Fibroblast of peridontal ligament (primary cell): Measurements from ENCODE around the gene ANKRD2.
A peak's percentile ranks its signal among the peaks of the same experiment; 100 is the strongest.

Experiments used
- DNase-seq: peaks from one replicate; pipeline ENCODE4 v3.0.0-alpha.2; 2010; ENCODE audit errors: extremely low read depth

Gene ANKRD2

DNA sequence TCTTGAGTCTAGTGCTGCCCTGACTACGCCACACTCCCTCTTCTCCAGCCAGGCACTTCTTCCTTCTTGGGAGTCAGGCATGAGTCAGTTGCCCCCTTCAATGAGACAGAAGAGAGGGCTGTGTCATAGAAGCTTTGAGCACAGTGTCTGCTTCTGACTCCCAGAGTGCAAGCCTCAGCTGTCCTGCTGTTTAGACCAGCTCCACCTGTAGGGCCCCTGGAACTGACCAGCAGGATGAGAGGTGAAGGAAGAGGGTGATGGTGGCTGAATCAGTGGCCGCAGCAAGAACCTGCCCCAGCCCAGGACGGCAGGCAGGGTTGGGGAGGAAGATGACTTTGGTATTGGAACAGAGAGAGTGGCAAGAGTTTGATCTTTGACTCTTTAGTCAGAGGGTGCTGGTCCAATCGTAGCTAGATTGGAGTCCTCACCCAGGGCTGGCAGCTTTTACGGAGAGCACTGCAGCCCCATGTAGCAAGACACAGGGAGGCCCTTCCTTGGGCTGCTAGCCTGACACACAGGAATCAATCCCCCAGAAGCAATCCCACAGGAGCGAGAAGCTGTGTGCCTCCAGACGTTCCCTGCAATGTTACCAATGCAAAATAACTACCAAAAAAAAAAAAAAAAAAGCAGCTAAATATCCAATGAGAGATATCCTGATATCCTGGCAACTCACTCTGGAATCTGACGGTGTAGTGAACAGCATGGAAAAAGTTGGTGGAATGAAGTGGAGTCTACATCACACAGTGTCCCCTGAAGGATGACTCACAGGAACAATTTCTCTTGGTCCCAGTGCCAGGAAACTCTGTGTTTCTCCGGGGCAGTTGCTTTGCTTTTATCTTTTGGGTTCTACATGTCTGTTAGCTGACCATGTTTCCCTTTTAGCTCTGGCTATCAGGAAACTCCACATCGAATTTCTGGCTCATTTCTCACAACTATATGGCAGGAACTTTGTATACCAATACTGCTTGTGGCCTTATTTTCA lies 23.8 kb downstream of the ANKRD2 start:
- peak; percentile 76 for DNase-seq

DNA sequence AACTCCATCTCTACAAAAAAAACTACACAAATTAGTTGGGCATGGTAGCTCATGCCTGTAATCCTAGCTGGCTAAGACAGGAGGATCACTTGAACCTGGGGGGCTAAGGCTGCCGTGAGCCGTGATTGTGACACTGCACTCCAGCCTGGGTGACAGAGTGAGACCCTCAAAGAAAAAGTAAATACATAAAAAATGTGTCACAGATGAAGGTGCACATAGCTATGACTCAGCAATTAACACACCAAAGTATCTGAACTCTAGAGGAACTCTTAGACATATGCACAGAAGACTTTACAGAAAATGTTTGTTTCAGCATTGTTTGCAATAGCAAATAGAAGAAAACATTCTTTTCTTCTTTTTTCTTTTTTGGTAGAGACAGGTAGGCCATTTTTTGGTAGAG lies 25.2 kb downstream of the ANKRD2 start:
- no peak for DNase-seq

DNA sequence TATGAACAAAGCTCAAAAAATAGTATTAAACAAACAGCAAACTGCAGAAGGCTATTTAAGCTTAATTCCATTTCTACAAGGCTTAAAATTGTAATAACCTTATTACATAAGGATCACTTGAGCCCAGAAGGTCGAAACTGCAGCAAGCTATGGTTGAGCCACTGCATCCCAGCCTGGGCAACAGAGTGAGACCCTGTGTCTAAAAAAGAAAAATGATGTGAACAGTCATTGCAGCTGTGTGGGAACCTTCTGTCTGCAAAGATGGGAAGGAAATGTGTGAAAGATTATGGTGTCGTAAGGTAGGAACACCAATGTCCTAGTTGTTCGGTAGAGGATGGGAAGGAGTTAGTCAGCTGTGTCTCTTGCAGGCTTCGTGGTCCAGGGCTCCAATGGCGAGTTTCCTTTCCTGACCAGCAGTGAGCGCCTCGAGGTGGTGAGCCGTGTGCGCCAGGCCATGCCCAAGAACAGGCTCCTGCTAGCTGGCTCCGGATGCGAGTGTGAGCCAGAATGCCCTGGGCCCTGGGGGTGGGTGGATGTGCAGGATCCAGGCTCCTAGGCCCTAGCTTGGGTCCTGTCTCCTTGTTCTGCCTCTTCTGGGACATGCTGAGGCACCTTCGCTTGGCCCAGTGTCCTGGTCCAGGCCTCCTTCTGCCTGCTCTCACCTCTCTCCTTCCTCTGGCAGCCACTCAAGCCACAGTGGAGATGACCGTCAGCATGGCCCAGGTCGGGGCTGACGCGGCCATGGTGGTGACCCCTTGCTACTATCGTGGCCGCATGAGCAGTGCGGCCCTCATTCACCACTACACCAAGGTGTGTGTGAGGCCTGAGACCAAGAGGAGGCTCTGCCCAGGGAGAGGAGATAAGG lies 26.1 kb downstream of the ANKRD2 start:
- DNase-seq, result no peak

DNA sequence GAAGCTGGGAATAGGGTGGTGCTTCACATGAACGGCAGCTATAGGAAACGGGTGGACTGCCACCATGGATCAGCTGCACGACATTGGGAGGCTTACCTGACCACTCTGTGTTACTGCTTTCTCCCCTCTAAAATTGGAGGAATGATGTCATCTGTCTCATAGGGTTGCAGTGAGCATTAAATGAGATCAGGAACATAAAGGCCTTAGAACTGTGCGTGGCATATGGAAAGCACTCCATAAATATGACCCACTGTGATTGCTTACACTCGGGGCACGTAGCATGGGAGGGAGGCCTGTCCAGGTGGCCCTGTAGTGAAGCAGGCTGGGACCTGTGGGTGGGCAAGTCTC lies 26.7 kb downstream of the ANKRD2 start:
- no peak for DNase-seq

DNA sequence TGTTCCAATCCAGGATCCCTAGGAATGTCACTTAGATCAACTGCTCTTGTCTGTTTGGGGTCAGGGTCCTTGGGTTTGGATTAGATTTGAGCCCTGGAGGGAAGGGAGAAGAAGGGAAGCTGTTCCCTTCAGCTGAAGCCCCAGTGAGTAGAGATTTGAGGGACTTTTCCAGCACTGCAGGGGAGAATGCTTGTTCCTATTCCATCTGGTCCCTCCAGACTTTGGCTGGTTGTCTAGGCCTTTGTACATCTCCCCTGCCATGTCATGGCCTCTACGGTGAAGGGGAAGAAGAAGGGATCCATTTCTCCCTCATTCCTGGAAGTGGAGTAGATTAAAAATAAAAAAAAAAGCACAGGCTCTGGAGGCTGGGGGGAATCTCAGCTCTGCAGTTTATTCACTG lies 28.0 kb downstream of the ANKRD2 start:
- DNase-seq, result no peak

DNA sequence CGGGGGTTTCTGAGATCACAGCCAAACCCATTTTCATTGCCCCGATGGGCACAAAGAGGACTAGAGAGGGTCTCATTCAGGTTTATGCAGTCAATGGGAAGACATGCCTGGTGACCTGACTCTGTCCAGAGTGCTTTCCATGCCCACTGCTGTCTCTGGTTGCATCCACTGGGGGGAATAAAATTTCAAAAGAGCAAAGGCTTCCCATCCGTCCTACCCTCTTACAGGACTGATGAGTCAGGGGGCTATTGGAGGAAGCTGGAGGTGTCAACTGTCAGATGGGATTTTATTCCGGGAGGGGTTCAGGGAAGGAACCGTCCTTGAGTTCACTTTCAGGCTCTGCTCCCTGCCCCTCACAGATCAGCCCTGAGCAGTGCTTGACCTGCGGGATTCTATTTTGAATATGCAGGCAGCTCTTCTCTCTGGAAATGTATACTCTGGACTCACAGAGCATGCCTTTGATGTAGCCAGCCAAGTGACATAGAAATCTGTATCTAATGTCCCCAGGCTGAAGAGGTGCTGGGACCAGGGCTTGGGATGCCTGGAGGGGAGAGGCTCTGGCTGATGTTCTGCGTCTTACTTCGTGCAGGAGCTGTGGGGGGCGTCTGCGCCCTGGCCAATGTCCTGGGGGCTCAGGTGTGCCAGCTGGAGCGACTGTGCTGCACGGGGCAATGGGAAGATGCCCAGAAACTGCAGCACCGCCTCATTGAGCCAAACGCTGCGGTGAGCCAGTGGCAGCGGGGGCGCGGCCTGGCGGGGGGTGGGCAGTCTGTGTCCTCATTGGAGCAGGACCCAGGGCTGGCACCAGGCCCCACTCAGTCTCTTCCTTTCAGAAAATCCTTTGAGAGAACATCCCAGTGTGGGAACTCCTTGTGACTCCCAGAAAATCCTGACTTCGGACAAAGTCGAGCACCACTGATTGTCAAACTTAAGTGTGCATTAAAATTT lies 29.0 kb downstream of the ANKRD2 start:
- DNase-seq, result no peak

DNA sequence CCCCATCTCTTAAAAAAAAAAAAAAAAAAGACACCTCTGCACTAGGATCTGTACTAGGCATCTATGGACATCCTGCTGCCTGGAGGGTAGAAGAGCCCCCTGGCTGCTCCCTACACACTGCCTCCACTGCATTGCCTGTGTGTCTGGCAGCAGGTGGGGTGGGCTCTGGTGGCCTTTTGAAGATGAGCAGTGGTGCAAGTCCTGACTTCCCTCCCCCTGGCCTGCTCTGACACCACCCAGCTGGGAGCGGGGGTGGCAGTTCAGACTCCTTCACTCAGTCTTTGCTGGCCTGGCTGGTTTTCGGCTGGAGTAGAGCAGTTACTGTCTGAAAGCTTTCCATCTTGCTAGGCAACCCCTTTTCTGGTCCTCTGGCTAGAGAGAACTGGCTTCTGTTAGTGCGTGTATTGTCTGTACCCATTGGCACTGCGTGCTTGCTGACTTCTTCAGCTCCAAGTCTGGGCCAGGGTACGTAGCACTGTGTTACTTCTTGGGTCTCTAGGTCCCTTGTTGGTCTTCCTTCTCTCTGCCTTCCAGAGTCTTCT lies 34.6 kb downstream of the ANKRD2 start:
- no peak for DNase-seq

DNA sequence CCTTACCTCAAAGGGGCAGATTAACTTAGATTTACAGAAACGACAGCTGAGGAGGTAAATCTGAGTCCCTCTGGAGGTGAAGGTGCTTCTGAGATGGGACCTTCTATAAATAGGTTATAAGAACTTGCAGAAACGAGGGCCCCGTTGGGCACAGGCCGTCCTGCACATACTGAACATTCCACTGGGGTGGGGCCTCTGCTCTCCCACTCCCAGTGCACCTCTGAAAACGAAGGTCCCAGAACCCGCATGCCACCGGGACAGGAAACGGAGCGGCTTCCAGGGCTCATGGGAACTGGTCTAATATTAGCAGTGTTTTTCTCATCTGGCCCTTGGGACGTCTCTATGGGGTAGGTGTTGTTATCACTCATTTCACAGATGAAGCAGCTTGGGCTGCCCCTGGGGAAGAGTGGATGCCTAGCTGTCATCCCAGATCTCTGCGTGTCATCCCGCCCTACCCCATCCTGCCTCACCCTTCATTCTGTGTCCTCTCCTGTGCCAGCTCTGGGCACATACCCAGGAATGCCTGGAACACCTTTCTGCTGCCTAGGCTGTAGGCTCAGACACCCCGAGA lies 36.5 kb downstream of the ANKRD2 start:
- DNase-seq, result no peak

DNA sequence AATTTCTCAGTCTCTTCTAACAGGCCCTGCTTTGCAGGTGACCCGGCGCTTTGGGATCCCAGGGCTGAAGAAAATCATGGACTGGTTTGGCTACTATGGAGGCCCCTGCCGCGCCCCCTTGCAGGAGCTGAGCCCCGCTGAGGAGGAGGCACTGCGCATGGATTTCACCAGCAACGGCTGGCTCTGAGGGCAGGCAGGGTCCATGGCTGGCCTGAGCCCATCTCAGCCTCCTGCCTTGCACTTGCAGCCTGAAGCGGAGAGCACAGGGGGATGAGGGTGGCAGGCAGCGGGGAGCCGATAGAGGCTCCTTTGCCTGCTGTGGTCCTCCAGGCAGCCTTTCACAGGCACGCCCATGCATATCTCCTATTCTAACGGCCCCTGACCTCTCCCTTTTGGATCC lies 38.9 kb downstream of the ANKRD2 start:
- DNase-seq, result no peak

DNA sequence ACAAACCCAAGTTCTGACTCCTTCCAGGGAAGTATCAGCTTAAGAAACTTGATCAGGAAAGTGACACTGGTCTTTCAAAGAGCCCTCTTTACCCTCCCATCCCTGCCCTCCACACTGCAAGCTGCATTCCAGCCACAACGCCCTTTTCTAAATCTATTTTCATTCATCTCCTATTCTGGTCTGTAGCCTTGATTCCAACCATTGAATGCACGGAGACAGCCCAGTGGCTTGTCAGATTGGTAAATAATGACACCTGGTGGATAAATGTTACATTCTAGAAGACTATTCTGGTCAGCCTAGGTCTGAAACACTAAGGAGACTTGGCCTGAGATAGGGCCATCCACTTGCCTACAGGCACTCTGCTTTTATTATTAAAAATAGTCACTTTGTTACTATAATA lies 39.8 kb downstream of the ANKRD2 start:
- peak; percentile 64 for DNase-seq

DNA sequence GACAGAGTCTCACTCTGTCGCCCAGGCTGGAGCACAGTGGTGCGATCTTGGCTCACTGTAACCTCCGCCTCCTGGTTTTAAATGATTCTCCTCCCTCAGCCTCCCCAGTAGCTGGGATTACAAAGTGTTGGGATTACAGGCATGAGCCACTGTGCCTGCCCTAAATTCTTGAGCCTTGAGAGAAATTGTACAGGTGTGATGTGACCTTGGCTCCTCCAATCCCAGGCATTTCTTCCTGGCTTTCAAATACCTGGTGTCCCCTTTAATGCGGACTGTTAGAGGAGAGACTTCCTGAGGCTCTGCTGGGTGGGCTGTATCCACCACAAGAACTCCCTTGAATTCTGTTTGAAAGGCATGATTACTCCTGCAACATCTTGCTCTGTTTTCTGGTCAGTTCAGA lies 45.7 kb downstream of the ANKRD2 start:
- no peak for DNase-seq

DNA sequence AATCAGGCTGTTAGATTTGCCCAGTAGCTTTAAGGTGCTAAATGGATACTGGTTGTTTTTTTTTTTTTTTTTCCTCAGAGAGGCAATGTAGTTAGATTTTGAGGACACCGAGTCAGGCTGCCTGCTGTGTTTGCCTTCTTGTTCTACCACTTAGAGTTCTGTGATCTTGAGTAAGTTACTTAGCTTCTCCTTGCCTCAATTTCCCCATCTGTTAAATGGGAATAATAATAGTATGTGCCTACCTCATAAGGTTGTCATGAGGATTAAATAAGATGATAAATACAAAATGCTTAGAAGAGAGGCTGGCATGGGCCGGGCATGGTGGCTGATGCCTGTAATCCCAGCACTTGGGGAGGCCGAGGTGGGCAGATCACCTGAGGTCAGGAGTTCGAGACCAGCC lies 46.2 kb downstream of the ANKRD2 start:
- no peak for DNase-seq

DNA sequence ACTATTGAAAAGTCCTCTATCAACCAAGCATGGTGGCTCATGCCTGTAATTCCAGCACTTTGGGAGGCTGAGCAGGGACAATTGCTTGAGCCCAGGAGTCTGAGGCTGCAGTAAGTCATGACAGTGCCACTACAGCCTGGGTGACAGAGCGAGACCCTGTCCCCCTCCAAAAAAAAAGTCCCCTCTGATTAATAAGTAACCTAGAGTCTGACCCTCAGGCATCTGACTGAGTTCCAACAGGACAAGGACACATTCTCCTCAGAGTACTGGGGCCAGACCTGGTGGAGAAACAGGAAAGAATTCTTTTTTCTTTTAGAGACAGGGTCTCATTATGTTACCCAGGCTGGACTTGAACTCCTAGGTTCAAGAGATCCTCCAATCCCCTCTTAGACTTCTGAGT lies 50.7 kb downstream of the ANKRD2 start:
- no peak for DNase-seq

DNA sequence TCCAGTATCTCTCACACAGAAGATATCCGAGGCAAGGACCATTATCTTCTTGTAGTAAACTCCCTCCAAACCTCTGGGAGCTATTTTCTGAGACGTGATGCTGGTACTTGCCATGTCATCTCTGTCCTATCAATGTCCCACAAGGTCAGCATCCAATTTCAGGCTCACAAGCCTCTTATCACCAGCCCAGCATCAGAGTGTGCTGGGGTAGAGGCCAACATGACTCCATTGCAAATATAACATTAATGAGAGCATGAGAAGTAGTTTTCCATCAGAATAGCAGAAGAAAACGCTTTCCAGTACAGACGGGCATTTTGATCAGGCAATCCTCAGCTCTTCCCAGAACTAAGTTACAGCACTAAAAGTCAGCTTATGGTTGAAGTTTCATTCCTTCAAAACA lies 55.2 kb downstream of the ANKRD2 start:
- DNase-seq, result no peak

DNA sequence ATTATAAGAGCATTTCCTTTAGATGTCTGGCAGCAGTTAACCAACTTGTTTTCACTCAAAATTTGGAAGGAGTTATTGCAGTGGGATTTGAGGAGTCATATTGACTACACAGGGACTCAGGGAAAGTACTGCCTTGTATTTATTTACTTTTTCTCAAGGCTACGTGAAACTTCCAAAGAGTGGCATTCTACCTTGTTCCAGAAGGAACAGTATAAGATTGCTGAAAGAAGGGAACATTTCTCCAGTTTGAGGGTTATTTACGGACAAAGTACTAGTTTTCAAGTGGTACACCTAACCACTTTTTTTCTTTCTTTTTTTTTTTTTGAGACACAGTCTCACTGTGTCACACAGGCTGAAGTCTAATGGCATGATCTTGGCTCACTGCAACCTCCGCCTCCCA lies 55.6 kb downstream of the ANKRD2 start:
- no peak for DNase-seq

DNA sequence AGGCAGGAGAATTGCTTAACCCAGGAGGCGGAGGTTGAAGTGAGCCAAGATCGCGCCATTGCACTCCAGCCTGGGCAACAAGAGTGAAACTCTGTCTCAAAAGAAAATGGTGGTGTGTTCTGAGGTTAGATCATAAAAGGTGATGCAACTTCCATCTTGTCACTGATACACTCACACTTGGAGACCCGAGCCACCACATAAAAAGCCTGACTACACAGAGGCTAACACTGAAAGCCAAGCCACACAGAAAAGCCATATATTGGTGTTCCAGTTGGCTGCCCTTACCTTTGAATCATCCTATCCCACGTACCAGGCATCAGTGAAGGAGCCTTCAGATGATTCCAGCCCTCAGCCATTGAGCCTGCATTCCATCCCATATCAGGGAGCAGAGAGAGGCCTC lies 56.7 kb downstream of the ANKRD2 start:
- DNase-seq, result no peak

DNA sequence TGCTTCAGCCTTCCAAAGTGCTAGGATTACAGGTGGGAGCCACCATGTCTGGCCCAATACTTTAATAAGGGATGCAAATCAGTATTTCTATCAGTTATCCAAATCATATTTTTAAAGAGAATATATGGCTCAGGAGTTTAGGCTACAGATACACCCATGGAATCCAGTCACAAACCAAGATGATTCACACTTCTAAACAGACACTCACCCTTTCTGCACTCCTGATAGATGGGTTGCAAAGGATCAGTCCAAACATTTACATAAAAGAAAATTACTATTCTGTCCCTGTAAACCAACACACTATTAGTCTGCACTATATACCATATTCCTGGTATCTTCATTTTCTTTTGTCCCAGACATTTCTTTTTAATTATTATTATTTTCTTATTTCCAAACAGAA lies 58.5 kb downstream of the ANKRD2 start:
- no peak for DNase-seq

DNA sequence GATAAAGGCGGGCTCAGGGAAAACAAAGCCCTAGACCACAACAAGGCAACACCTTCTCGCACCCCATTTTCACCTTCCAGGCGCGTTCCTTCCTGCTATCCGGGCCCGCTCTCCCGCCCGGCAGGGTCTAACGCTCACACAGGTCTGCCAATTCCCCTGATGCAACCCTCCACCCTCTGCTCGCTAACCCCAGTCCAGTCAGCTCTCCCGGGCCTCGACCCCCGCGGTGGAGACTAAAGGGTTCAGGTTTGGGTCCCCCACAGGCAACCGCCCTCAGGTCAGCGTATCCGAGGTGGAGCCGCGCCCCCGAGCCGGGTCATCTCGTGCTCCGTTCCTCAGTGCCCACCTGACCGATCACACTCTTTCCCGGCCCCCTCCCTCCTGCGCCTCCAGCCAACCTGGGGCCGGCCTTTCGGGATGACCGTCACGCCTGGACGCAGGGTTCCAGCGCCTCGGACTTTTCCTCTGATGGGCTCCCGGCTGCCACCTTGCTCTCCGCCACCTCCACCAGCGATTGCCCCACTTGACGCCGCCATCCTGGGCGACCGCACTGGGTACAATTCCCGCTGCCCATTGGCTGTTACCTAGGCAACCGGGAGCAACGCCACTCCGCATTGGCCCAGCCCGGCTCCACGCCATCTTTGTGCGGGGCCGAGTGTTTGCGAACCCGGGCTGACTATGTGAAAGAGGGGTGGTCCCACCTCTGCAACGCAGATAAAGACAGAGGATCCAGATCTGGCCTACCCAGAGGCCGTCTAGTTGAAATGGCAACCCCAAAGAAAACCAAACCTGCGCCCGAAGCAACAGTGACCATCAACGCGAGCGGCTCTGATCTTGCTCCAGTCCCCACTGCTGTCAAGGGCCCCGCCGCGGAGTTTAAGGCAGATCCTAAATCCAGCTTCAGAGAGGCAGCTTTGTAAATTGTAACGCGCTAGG lies 60.6 kb downstream of the ANKRD2 start, which contains the start of gene MORN4:
MORN4 (minus strand) TSS at position 552 of the 936 bp plus-strand sequence. CDS start 13,847 bp downstream, outside the sequence.
- DNase-seq, result peak; percentile 88
